K562 (cell line): ENCODE data around the gene CHRNA3. TPM values are rescaled to one million over a fixed set of nuclear protein-coding genes. Genes with fewer than 3 reads are reported as not detected.

Source experiments
- ATAC-seq: fragments of 200-7000 bp; cut with Tn5 transposase; 3 replicates; pipeline ENCODE4 v1.9.1; 2020; ENCODE audit warnings: moderate library complexity
- BruUV-seq: library from RNA; stranded (reverse); fragments of 400-500 nt; replicated peaks from 2 replicates; lab custom pipeline; 2021; lab: Mats Ljungman, UMichigan
- CTCF ChIA-PET: fragments of 300-600 bp; formaldehyde crosslinking; extraction: SDS; loops from one replicate; lab custom pipeline; 2021; ENCODE audit warnings: low intra/inter-chr PET ratio; lab: Yijun Ruan, JAX
- POLR2A ChIA-PET: fragments of 300-600, 350-650 bp; sonication (Branson Sonifier 250); formaldehyde crosslinking; extraction: SDS; loops from one replicate; lab custom pipeline; 2021; ENCODE audit warnings: antibody characterized with exemption, inconsistent platforms; lab: Yijun Ruan, JAX
- DNase-seq, 4 experiments: peaks; one replicate each; pipeline versions ENCODE4 v3.0.0 to v3.0.0-alpha.2; 2011 to 2018; ENCODE audit warnings: low spot score in 3 of 4, mixed read lengths in 3 of 4; ENCODE audit errors: extremely low read depth in 1 of 4
- FAIRE-seq: peaks from 2 replicates; lab custom pipeline; 2011; peaks lifted over from hg19 to GRCh38; lab: Jason Lieb, UNC
- H2AFZ ChIP-seq: 2 replicates; pipeline ENCODE4 v1.6.0; 2011; ENCODE audit warnings: low read depth, low read length, control low read depth, inconsistent platforms
- H3K27ac ChIP-seq: fragments of 200-600 bp; 3 replicates; pipeline ENCODE4 v1.8.0; 2011; ENCODE audit warnings: low read depth, mild to moderate bottlenecking, control low read depth, inconsistent platforms, low read length, moderate library complexity, mixed read lengths; ENCODE audit errors: extremely low read depth
- H3K27me3 ChIP-seq, 2 experiments: fragments of 300-600 bp in 1 of 2; 2 replicates in 1 of 2; 3 replicates in 1 of 2; pipeline versions ENCODE4 v1.6.0 to v1.8.0; 2011; ENCODE audit warnings: inconsistent platforms in 2 of 2, low read length in 2 of 2, mild to moderate bottlenecking in 1 of 2, mixed read lengths in 1 of 2, moderate library complexity in 1 of 2; ENCODE audit not compliant: control insufficient read depth in 2 of 2, insufficient read depth in 2 of 2
- H3K36me3 ChIP-seq: fragments of 300-600 bp; 3 replicates; pipeline ENCODE4 v1.8.0; 2011; ENCODE audit warnings: mild to moderate bottlenecking, low read length, inconsistent platforms; ENCODE audit not compliant: control insufficient read depth, insufficient read depth
- H3K4me1 ChIP-seq, 2 experiments: fragments of 200-600 bp in 1 of 2; replicated peaks in 1 of 2; 2 replicates in 1 of 2; 3 replicates in 1 of 2; pipeline versions ENCODE4 v1.5.1 to v1.8.0; 2011; ENCODE audit warnings: inconsistent platforms in 2 of 2, low read length in 2 of 2, mild to moderate bottlenecking in 1 of 2, mixed read lengths in 1 of 2, moderate library complexity in 1 of 2; ENCODE audit not compliant: control insufficient read depth in 2 of 2, insufficient read depth in 2 of 2
- H3K4me2 ChIP-seq: 2 replicates; pipeline ENCODE4 v1.6.1; 2011; ENCODE audit warnings: low read length, control low read depth, inconsistent platforms, mixed read lengths; ENCODE audit not compliant: insufficient read depth
- H3K4me3 ChIP-seq: fragments of 200-600 bp; sonication (generic), shearing (Covaris generic); 2 replicates; pipeline ENCODE4 v1.5.1; 2016; ENCODE audit warnings: control low read depth, inconsistent platforms
- H3K79me2 ChIP-seq: fragments of 200-600 bp; 3 replicates; pipeline ENCODE4 v1.8.0; 2011; ENCODE audit warnings: low read length, inconsistent platforms; ENCODE audit not compliant: control insufficient read depth, insufficient read depth
- H3K9ac ChIP-seq, 2 experiments: 2 replicates each; pipeline versions ENCODE4 v1.6.0 to v1.6.1; 2011; ENCODE audit warnings: low read depth in 2 of 2, low read length in 2 of 2, control low read depth in 1 of 2, inconsistent platforms in 1 of 2, mild to moderate bottlenecking in 1 of 2, mixed read lengths in 1 of 2; ENCODE audit not compliant: insufficient read depth in 1 of 2
- H3K9me1 ChIP-seq: one replicate; pipeline ENCODE4 v1.6.0; 2011; ENCODE audit warnings: inconsistent platforms, mild to moderate bottlenecking, low read length, moderate library complexity; ENCODE audit not compliant: control insufficient read depth, insufficient read depth
- H3K9me3 ChIP-seq: replicated peaks from 2 replicates; pipeline ENCODE4 v1.5.1; 2011; ENCODE audit warnings: low read depth, low read length, inconsistent platforms; ENCODE audit not compliant: control insufficient read depth, insufficient read depth
- H4K20me1 ChIP-seq: replicated peaks from 2 replicates; pipeline ENCODE4 v1.6.1; 2011; ENCODE audit warnings: low read length, inconsistent platforms, mixed read lengths; ENCODE audit not compliant: control insufficient read depth, insufficient read depth
- CC2D1A ChIP-seq: fragments of 450-650 bp; IDR thresholded peaks from 2 replicates; pipeline ENCODE4 v1.6.1; 2017; ENCODE audit warnings: mild to moderate bottlenecking
- GATAD2A ChIP-seq: fragments of 450-650 bp; IDR thresholded peaks from 2 replicates; pipeline ENCODE4 v1.6.1; 2017
- HOMEZ ChIP-seq: fragments of 250-450 bp; sonication (Bioruptor Pico); IDR thresholded peaks from 2 replicates; pipeline ENCODE4 v1.4.0; 2020; ENCODE audit warnings: mild to moderate bottlenecking, moderate library complexity
- STAT5A ChIP-seq: IDR thresholded peaks from 2 replicates; pipeline ENCODE4 v1.6.1; 2012; ENCODE audit warnings: low read length, inconsistent platforms, borderline replicate concordance
- TBP ChIP-seq: optimal IDR thresholded peaks from 2 replicates; pipeline ENCODE3; 2011; ENCODE audit warnings: low read depth, low read length, improper control_type of control experiment
- ZNF143 ChIP-seq: sonication (generic); formaldehyde crosslinking; IDR thresholded peaks from 2 replicates; pipeline ENCODE4 v1.9.0; 2022; ENCODE audit warnings: mild to moderate bottlenecking, missing genetic modification reagents
- ZNF639 ChIP-seq, 2 experiments: fragments of 200-800 bp in 1 of 2; sonication (Bioruptor generic) in 1 of 2; sonication (generic) in 1 of 2; formaldehyde crosslinking in 1 of 2; IDR thresholded peaks in 1 of 2; conservative IDR thresholded peaks in 1 of 2; 2 replicates each; pipeline versions ENCODE4 v1.5.0 to v1.6.1; 2016 to 2020; ENCODE audit warnings: missing compliant biosample characterization in 1 of 2, missing genetic modification characterization in 1 of 2, missing genetic modification reagents in 1 of 2
- ZNF696 ChIP-seq: fragments of 250-450 bp; sonication (Bioruptor Pico); conservative IDR thresholded peaks from 2 replicates; pipeline ENCODE4 v1.4.0; 2020; ENCODE audit warnings: mild to moderate bottlenecking, moderate library complexity
- WGBS: fragments of 100-300 bp; shearing (Covaris generic); methylation state at CpG from one replicate; pipeline ENCODE4 v1.1.6; 2016; ENCODE audit warnings: low coverage, mixed read lengths; ENCODE audit not compliant: insufficient coverage; ENCODE audit errors: missing lambda C conversion rate; 5-methylcytosine and 5-hydroxymethylcytosine counted together
- in situ Hi-C: fragments of 300-500 bp; cut with MboI; formaldehyde crosslinking; loops from 4 replicates; pipeline ENCODE4 v1.15.0; 2018; ENCODE audit warnings: inconsistent platforms, mixed read lengths
- intact Hi-C: fragments of 100-400 bp; cut with micrococcal nuclease; formaldehyde crosslinking; loops from 2 replicates; pipeline ENCODE4 v1.14.2; 2022
- polyA plus RNA-seq, 8 experiments: library from polyadenylated mRNA; depleted of rRNA in 4 of 8; stranded (reverse) in 5 of 8; unstranded in 3 of 8; fragments of >200 nt; fragmentation: Nextera tagmentation in 2 of 8; fragmentation: Illumina TruSeq in 1 of 8; extraction: Ambion mirVana in 2 of 8; extraction: Trizol in 1 of 8; gene quantifications; 2 replicates each; pipeline versions ENCODE4 v1.2.1 to v1.2.3, GENCODE V29; 2011 to 2014; ENCODE audit warnings: inconsistent platforms in 1 of 8, missing spikeins in 1 of 8
- total RNA-seq, 7 experiments: library from RNA; depleted of rRNA in 6 of 7; stranded (reverse); fragments of >200 nt in 6 of 7; fragmentation: Illumina TruSeq in 2 of 7; extraction: Trizol in 2 of 7; gene quantifications; 2 replicates each; pipeline versions ENCODE4 v1.2.1 to v1.2.3, GENCODE V29; 2011 to 2021; ENCODE audit warnings: low replicate concordance in 1 of 7

The CHRNA3 gene
- total and polyA plus RNA-seq, 9 of the 15 experiments (the other 6 are each of a cell fraction or from before 2014, with no cell fraction given): 0.01 TPM; not detected in 8

GRCh38 chr15:78641749-78642275 lies 21.0 kb upstream of the CHRNA3 start:
- ChIA-PET CTCF (interaction anchor here (1.1 kb wide), 1 partner anchor 66 kb away, joined by 3 read pairs; no protein-coding TSS in a partner anchor), POLR2A (interaction anchor here (0.6 to 1.3 kb wide), 4 partner anchors 20 to 343 kb away, joined by 3 to 4 read pairs (median 3); no protein-coding TSS in a partner anchor)
- Histone ChIP-seq H3K27ac (no peak overlapping the region), H4K20me1 (0 out of 2 replicates have a peak, but pooled peaks cover under 1% of the 10 kb centered on the region), H3K36me3 (no peaks in the 10 kb centered on the region), H3K4me1 (peaks cover 3 to 12% of the 10 kb centered on the region in 2 experiments; a peak in 3 of 5 replicates), H2AFZ (no peak overlapping the region; the same call in 1 of the 2 replicates), H3K9ac (no peak overlapping the region), H3K9me1 (no peaks in the 10 kb centered on the region), H3K4me3 (no peak overlapping the region), H3K4me2 (no peak overlapping the region), H3K79me2 (no peaks in the 10 kb centered on the region), H3K9me3 (no peaks in the 10 kb centered on the region), H3K27me3 (peaks cover 14 to 35% of the 10 kb centered on the region in 2 experiments; a peak in 4 of 5 replicates)
- intact Hi-C loops: no loop called here
- WGBS: 11% methylated on average over 11 of the region's 11 CpGs
- FAIRE-seq (no peak), ATAC-seq (peak; percentile 19; the same call in 1 of the 3 replicates), DNase-seq (no peak)
- BruUV-seq: no TSS peak
- no peak for TF ChIP-seq ZNF696 (CRISPR knock-in tag)
- no peak for TF ChIP-seq HOMEZ (CRISPR knock-in tag)
- no peak for TF ChIP-seq ZNF143
- TF ChIP-seq GATAD2A: no peak
- no peak for TF ChIP-seq CC2D1A
- no peak for TF ChIP-seq STAT5A
- TF ChIP-seq ZNF639 (CRISPR knock-in tag; conservative IDR thresholded peaks at IDR 0.05 in 1 of 2, IDR thresholded peaks at IDR 0.05 in 1 of 2): no peak
- TF ChIP-seq TBP: no peak
- in situ Hi-C loops: no loop called here
